Measurements from ENCODE around the gene CEACAM6. TPM values are rescaled to one million over a fixed set of nuclear protein-coding genes. Genes with fewer than 3 reads are reported as not detected.

CEACAM6 gene
- total and polyA plus RNA-seq, 9 of the 15 experiments (the other 6 are each of a cell fraction or from before 2014, with no cell fraction given) = 0.24 TPM; not detected in 8

GRCh38 chr19:41741244-41741554 is 14.1 kb upstream of the CEACAM6 start:
- FAIRE-seq = no peak
- Histone ChIP-seq H3K79me2 (ENCODE audit: control insufficient read depth, insufficient read depth, low read length) (no peaks in the 10 kb centered on the region), H4K20me1 (replicated peaks; ENCODE audit: control insufficient read depth, insufficient read depth, low read length) (no peaks in the 10 kb centered on the region), H3K36me3 (ENCODE audit: control insufficient read depth, insufficient read depth, low read length) (no peaks in the 10 kb centered on the region), H3K4me3 (no peak overlapping the region), H3K27ac (ENCODE audit: extremely low read depth, low read depth, low read length) (no peak overlapping the region), H3K27me3 (ENCODE audit: control insufficient read depth in 2 of 2, insufficient read depth in 2 of 2, low read length in 2 of 2) (peaks cover 0 to 7% of the 10 kb centered on the region in 2 experiments; a peak in 1 of 5 replicates), H3K4me2 (ENCODE audit: insufficient read depth, low read length) (no peak overlapping the region), H3K9me1 (ENCODE audit: control insufficient read depth, insufficient read depth, low read length) (no peaks in the 10 kb centered on the region), H3K9me3 (replicated peaks; ENCODE audit: control insufficient read depth, insufficient read depth, low read depth, low read length) (no peaks in the 10 kb centered on the region), H2AFZ (ENCODE audit: low read depth, low read length) (no peak overlapping the region), H3K9ac (ENCODE audit: insufficient read depth in 1 of 2, low read depth in 2 of 2, low read length in 2 of 2) (no peak overlapping the region), H3K4me1 (replicated peaks in 1 of 2; ENCODE audit: control insufficient read depth in 2 of 2, insufficient read depth in 2 of 2, low read length in 2 of 2) (no peaks in the 10 kb centered on the region)
- ATAC-seq = no peak
- ChIA-PET POLR2A (no interaction called here), CTCF (ENCODE audit: low intra/inter-chr PET ratio) (no interaction called here)
- intact Hi-C loops (cut with micrococcal nuclease) = no loop called here
- TF ChIP-seq E2F8 (IDR thresholded peaks at IDR 0.05; ENCODE audit: low read depth, partially characterized antibody) = no peak
- TF ChIP-seq ARID4B (CRISPR knock-in tag; IDR thresholded peaks at IDR 0.05) = no peak
- no peak for TF ChIP-seq AFF4 (CRISPR knock-in tag; IDR thresholded peaks at IDR 0.05)
- TF ChIP-seq SRSF1 (IDR thresholded peaks at IDR 0.05; ENCODE audit: low read depth, low read length) = no peak
- no peak for TF ChIP-seq DNMT1 (IDR thresholded peaks at IDR 0.05)
- in situ Hi-C loops (cut with MboI) = no loop called here
- no peak for DNase-seq (ENCODE audit: extremely low read depth in 1 of 4, low spot score in 3 of 4)
- no TSS peak for BruUV-seq (replicated peaks)
- WGBS (ENCODE audit: insufficient coverage, low coverage, missing lambda C conversion rate) = 0% methylated on average over 2 of the region's 2 CpGs
